Measurements from ENCODE around the gene TMEM167B.

The TMEM167B gene

GRCh38 chr1:109109906-109110305, 19.3 kb downstream of the TMEM167B start:
- intact Hi-C loops (cut with DNase I), result loop anchor here (10.0 kb wide), 2 partner anchors 75 to 155 kb away; no protein-coding TSS in a partner anchor

DNA sequence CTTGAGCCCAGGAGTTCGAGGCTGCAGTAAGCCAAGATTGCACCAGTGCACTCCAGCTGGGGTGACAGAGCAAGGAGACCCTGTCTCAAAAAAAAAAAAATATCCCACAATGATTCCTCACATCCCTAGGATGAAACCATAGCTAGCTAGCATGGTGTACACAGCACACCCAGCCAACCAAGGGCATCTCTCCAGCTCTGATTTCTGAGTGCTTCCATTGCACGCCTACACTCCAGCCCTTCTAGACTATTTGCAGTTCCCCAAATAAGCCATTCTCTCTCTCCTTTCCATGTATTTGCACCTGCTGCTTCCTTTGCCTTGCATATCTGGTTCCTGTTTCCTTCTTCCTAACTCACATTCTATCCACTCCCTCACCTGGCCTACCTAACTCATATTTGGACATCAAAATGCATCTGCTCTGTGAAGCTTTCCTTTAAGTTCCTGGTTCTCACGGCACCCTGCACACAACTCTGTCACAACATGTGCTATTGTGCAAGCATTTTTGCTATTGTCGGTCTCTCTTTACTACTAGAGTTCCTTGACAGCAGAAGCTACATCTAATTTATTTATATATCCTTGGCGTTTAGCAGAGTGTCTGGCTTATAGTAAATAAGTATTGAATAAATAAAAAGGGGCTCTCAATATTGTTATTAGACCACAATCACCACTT, 21.0 kb downstream of the TMEM167B start:
- intact Hi-C loops (cut with DNase I), result loop anchor here (10.0 kb wide), 2 partner anchors 73 to 153 kb away; no protein-coding TSS in a partner anchor

More at GRCh38 chr1:109109906-109110305, 19.3 kb downstream of the TMEM167B start:
- DNase-seq, result no peak

DNA sequence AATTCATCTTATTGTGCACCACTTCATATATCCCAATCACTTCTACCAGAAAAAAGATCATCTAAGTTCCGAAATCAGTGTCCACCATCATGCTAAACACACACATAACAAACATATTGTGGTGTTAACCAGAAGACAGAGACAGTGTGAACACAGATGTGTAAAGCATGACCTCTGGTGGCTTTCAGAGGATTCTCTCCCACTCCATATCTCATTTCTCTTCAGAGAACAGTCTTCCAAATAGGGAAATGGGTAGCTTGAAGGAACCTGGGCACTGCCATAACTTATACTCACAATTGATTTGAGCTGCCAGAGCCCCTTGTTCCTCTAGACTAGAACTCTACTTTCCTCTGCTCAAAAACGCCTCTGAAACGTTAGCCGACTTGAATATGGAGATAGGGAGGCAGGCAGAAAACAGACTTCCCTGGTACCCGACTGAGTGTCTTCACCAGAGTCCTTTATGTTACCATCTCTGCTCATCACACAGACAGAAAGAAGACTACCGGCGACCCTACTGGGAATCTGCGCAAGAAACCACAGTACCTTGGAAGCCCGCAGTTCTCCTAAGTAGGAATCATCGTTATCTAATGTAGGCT, 21.6 kb downstream of the TMEM167B start:
- intact Hi-C loops (cut with DNase I), result loop anchor here (10.0 kb wide), 2 partner anchors 73 to 153 kb away; no protein-coding TSS in a partner anchor
- DNase-seq, result peak in 11 of 42 donors; percentile 24 to 70 (median 46)

More for the DNA sequence above, 21.0 kb downstream of the TMEM167B start:
- no peak for DNase-seq

DNA sequence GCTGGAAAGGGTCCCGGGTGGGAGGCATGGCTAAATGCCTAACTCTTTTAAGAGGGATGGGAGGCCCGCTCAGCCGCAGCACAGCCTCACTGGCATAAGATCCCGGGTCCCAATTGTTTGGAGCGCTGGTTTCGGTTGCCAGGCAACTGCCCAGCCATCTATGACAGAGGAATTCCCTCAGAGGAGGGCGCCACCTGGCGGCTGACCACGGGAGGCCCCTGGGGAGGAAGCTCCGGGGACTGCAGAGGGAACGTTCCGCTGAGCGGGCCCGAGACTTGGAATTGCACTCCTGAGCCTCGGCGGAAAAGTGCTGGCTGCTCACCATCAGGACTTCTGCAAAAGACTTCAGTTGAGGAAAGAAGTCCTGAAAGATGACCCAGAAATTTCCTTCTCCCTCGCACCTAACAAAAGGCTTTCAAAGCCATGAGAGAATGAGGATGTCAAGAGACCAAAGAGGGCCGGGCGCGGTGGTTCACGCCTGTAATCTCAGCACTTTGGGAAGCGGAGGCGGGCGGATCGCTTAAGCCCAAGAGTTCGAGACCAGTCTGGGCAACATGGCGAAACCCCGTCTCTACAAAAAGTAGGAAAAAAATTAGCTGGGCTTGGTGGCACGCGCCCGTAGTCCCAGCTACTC, 22.2 kb downstream of the TMEM167B start:
- intact Hi-C loops (cut with DNase I), result loop anchor here (10.0 kb wide), 2 partner anchors 72 to 152 kb away; no protein-coding TSS in a partner anchor
- peak; percentile 93 to 99 (median 97) for DNase-seq

- DNase-seq, result peak; percentile 44 to 93 (median 81)
- intact Hi-C loops (cut with DNase I), result loop anchor here (10.0 kb wide), 2 partner anchors 71 to 151 kb away; no protein-coding TSS in a partner anchor
Observed at GRCh38 chr1:109113590-109114341, 23.2 kb downstream of the TMEM167B start, which contains the start of gene ELAPOR1. Gene ELAPOR1 (plus strand): TSS chr1:109114115. CDS start chr1:109114184, 69 bp downstream.

DNA sequence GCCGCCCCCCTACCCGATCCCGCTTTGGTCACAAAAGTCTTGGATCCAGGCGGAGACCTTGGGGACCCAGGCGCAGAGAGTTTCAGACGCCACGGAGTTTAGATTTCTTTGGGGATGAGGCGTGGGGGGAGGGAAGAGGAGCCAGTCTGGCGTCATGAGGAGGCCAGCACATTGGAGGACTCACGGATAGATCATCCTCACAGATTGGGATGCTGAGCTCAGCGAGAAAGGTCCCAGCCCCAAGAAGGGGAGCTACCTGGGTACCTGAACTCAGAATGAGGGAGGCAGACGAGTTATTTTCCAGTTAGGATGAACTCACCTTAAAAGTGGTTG, 23.7 kb downstream of the TMEM167B start:
- intact Hi-C loops (cut with DNase I), result loop anchor here (10.0 kb wide), 2 partner anchors 70 to 150 kb away; no protein-coding TSS in a partner anchor
- DNase-seq, result peak in 11 of 42 donors; percentile 20 to 61 (median 35)

DNA sequence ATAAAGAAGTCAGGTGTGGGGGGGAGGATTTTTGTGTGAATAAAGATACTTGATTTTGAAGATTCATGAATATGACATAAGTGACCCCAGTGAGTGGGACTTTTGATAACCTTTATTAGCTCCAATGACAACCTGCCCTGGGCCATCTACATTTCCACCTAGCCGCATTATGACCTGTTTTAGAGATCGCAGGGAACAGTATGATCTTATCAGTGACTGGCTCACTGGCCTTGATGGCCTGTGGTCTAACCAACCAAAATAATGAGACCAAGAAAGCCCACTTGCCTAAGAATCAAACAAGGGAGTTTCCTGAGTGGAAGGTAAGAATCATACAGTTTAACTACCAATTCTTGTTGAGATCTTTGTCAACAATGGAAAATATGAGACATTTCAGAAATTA, 25.1 kb downstream of the TMEM167B start:
- DNase-seq, result no peak
- intact Hi-C loops (cut with DNase I), result loop anchor here (10.0 kb wide), 2 partner anchors 69 to 149 kb away; no protein-coding TSS in a partner anchor

- intact Hi-C loops (cut with DNase I), result loop anchor here (10.0 kb wide), 2 partner anchors 69 to 149 kb away; no protein-coding TSS in a partner anchor
Observed at GRCh38 chr1:109116286-109116685, 25.7 kb downstream of the TMEM167B start.

DNA sequence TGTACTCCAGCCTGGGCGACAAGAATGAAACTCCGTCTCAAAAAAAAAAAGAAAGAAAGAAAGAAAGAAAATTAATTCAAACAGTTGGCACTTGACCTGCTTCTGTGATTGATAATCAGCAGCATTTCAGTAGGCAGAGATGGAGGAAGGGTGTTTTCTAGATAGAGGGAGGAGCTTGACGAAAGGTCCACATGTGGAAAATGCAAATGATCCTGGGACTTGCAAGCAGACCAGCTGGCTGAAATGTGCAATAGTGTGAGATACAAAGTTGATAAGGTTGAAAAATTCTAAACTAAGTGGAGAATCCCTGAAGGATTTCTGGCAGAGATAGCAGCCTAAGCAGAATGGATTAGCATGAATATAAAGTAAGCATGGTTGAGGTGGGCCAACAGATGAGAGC, 27.5 kb downstream of the TMEM167B start:
- no peak for DNase-seq
- intact Hi-C loops (cut with DNase I), result loop anchor here (10.0 kb wide), 2 partner anchors 67 to 147 kb away; no protein-coding TSS in a partner anchor

More at GRCh38 chr1:109116286-109116685, 25.7 kb downstream of the TMEM167B start:
- no peak for DNase-seq

DNA sequence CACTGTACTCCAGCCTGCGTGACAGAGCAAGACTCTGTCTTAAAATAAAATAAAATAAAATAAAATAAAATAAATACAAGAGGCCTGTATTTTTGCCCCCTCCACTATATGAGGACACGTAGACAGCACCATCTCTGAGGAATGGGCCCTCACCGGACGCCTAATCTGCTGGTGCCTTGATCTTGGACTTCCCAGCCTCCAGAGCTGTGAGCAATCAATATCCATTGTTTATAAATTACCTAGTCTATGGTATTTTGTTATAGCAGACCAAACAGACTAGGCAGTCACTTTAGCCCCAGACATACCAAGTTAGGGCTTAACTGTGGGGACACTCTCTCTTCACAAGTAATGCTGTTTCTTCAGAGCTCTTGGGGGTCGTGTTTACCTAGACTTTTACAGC, 29.8 kb downstream of the TMEM167B start:
- intact Hi-C loops (cut with DNase I), result no loop called here
- DNase-seq, result no peak

- no peak for DNase-seq
- intact Hi-C loops (cut with DNase I), result no loop called here
Observed at GRCh38 chr1:109131059-109131458, 40.5 kb downstream of the TMEM167B start.

- no peak for DNase-seq
- intact Hi-C loops (cut with DNase I), result no loop called here
Observed at GRCh38 chr1:109131800-109132199, 41.2 kb downstream of the TMEM167B start.

- intact Hi-C loops (cut with DNase I), result no loop called here
- DNase-seq, result no peak
Observed at GRCh38 chr1:109133002-109133706, 42.6 kb downstream of the TMEM167B start.

- DNase-seq, result peak in 39 of 42 donors; percentile 11 to 77 (median 43)
Observed at GRCh38 chr1:109133815-109134214, 43.3 kb downstream of the TMEM167B start.

DNA sequence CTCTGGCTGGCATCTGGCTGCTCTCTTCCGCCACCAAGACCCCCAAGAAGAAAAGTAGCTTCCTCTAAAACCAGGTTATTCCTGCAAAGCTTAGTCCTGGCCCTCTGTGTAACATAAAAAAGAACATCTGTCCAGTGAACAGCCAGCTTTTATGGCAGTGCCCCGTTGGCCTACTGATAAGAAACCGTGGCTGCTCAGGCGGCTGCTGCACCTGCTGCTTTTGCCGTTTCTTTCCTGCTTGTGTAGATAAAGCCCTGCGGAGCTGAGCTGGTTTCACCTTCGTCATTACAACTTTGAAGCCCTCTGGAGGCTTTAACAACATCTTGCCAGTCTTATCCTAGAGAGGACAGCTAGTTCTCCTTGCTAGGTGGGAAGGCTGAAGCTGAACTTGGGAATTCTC, 43.9 kb downstream of the TMEM167B start:
- DNase-seq, result no peak
- intact Hi-C loops (cut with DNase I), result no loop called here

More at GRCh38 chr1:109133815-109134214, 43.3 kb downstream of the TMEM167B start:
- intact Hi-C loops (cut with DNase I), result no loop called here

DNA sequence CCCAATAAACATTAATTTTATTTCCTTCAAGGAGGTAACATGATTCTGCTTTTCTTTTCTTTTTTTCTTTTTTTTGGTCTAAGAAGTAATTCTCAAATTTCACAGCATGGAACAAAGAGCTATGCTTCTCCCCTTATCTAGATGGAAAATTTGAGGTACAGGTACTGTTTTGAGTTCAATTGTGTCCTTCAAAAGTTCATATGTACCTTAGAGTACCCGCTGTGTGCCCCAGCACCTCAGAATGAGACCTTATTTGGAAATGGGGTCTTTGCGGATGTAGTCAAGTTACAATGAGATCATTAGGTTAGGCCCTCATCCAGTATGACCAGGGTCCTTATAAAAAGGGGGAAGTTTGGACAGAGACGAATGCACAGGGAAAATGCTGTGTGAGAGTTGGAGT, 45.4 kb downstream of the TMEM167B start:
- no peak for DNase-seq
- intact Hi-C loops (cut with DNase I), result no loop called here

DNA sequence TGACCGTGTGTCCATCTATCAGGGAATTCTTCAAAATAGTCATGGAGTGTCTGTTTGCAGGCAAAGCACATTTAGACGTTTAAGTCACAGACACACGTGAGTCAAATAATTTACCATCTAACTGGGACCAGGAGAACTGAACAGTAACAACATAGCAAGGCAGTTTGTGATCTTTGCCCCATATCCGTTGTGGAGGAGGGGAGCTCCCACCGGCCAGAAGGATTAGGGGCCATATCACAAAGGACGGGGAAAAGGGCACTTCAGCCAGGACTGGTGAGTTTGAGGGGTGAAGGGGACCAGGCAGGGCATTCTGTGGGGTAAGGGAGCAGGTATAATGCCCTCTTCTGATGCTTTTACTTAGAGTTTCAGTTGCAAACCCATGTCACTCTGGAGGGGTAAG, 46.2 kb downstream of the TMEM167B start:
- DNase-seq, result no peak
- intact Hi-C loops (cut with DNase I), result no loop called here

- intact Hi-C loops (cut with DNase I), result no loop called here
Observed at GRCh38 chr1:109137958-109138357, 47.4 kb downstream of the TMEM167B start.

More at GRCh38 chr1:109137958-109138357, 47.4 kb downstream of the TMEM167B start:
- DNase-seq, result no peak
